HG02763 (cell line): ENCODE data around the gene ZNF521.

ENCODE experiments used
- ATAC-seq: cut with Tn5 transposase; IDR thresholded peaks from one replicate; pipeline ENCODE4 v1.9.1; 2021; ENCODE audit warnings: mild to moderate bottlenecking, moderate library complexity; ENCODE audit not compliant: unreplicated experiment

Gene ZNF521

DNA sequence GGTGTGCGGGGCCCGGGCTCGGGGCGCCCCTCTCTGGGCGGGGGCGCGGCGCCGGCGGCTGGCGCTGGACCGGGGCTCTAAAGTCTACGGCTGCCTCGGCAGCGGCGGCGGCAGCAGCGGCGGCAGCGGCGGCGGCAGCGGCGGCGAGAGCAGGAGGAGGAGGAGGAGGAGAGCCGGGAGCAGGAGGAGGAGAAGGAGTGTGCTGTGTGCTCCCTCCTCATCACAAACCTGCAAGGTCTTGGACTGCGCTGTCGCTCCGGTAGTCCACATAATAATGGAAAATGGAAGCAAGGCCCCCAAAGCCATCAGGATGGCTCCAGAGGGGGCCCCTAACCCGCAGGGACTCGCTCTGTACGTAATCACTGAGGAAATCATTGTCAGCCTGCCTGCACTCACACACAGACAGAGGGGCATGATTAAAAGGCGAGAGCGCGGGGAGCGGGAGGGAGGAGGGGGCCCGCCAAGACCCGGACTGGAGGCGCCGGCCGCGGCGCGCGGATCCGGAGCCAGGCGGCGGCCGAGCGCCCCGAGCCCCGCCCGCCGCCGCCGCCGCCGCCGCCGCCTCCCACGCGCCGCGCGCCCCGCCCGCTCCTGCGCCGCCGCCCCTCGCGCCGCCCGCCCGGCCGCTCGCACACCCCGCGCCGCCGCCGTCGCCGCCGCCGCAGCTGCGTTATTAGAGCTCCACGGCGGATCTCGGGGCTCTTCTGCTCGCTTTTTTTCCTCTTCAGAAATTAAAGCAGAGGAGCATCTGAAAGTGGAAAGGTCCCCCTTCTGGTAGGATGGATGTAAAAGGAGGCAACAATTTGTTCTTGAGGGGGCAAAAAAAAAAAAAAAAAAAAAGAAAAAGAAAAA lies at the start of gene ZNF521:
Gene ZNF521, minus strand, starts transcription at position 390 of the 852 bp plus-strand sequence. CDS start 1,220 bp downstream, outside the sequence.
- peak; percentile 76 for ATAC-seq

DNA sequence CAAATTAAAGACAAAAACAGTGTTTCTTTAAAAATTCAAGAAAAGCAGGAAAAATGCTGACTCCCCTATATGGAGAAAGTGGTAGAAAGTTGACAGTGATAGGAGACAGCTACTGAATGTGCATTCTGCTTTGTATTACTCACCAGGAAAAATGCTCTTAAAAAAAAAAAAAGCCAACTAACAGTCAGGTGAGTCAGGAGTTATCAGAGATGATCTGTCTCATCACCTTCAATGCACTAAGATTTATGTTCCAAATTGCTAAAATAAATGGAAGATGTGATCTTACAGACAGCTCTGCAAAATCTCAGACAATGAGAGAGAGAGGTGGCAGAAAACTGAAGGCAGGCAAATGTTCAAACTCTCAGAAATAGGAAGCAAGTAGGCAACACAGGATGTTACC lies 47.6 kb upstream of the ZNF521 start:
- ATAC-seq, result no peak

DNA sequence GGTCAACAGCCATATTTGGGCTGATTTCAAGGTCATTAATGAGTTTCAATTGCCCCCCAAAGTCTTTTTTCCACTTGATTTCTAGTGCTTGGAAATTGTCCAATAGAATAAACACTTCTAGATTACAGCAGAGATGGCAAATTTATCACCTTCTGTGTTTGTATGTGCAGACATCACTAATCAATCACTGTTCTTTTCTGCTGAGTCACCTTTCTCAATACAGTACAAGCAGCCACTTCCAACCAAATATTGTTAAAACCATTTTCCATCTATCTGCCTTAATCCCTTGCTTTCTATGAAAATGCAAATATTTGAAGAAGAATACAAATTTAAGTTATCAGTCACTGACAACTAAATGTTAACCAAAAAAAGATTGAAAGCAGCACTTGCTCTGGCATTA lies 40.2 kb upstream of the ZNF521 start:
- ATAC-seq, result no peak

DNA sequence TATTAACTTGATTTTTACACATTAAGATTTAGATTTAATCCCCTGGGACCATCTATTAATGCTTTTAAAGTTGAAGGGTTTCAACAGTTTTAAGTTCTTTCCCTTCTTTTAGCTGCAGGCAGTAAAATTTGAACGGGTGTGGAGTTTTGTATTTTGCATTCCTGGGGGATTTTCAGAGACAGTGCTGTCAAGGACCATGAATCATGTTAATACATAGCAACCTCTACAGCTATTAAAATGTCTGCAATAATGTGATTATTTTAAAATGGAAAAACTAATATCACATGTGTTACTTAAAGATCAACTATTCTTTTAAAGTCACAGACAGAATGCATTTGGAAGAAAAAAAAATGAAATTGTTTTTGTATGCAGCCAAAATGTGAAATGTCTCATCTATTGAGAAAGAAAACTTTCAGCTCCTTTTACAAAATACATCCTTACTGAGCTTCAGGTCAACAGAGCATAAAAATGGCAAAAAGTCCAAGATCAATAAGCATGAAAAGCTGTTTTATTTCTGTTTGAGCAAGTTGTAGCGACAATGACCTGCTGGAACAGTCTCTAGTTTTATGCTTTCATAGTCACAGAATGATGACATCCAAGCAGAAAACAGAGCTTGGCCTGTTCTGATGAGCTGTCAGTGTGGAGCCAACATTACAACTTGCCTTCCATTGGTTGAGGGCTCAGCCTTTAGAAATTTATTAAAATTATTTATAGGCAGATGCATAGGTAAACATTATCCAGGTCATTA lies 21.6 kb upstream of the ZNF521 start:
- ATAC-seq, result no peak

DNA sequence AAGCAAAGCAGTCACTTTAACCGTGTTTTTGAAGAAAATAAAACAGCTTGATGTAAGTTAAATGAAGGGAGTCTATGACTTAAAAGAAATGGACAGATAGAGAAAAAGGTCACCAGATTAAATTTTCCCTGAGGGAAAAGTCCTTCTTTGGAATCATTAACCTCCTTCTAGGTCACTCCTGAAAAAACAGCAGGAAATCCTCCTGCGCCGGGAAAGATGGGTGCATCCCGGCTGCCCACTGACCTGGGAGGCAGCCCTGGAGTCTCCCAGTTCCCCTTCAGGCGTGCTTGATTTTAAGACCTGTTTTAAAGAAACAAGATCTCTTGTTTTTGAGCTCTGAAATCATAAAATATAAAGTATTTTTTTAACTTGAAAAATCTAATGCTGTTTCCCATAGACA lies 18.4 kb upstream of the ZNF521 start:
- no peak for ATAC-seq

DNA sequence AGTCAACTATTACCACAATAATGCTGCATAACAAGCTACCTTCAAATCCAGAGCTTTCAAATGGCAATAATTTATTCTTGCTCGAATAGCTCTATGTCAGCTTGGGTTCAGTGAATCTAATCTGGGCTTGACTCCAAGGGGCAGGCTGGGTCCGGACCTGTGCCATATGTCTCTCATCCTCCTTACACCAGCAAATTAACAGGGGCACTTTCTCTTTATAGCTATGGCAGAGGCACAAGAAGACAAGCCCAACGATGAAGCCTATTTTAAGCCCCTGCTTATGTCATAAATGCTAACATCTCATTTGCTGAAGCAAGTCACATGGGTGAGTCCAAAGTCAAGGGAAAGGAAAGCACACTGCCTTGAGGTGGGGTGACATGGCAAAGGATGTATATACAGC lies 13.3 kb upstream of the ZNF521 start:
- no peak for ATAC-seq

DNA sequence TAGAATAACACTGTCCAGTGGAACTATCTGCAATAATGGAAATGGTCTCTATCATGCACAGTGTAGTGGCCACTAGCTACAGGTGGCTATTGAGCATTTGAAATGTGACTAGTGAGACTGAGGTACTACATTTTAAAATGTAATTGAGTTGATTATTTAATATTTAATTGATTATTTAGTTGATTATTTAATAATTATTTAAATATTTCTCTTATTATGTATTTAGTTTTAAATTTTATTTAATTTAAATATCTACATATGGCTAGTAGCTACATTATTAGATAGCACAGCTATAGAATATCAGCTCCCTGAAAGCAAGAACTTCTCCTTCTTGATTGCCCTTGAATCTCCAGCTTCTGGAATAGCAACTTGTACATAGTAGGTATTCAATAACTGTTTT lies 12.8 kb upstream of the ZNF521 start:
- ATAC-seq, result no peak

DNA sequence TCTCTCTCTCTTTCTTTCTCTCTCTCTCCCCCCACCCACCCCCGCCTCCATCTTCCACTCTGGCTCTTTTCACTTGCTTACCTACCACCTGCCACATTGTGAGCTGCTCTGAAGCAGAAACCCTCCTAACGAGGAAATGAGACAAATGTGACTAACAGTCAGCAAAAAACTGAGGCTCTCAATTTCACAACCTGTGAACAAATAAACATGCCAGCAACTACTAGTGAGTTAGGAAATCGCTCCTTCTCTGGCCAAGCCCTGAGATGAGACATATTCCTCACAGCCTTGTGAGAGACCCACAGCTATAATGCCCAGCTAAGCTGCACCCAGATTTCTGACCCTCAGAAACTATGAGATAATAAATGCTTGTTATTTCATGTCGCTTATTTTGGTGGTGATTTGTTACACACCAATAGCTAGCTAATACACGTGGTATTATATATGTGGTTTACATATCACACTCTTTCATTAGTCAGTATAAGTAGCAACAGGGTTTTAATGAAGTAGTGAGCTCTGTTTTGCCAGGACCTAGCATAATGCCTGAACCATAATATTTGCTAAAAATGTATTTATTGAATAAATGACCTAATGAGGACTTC lies 8.4 kb upstream of the ZNF521 start:
- ATAC-seq, result no peak

DNA sequence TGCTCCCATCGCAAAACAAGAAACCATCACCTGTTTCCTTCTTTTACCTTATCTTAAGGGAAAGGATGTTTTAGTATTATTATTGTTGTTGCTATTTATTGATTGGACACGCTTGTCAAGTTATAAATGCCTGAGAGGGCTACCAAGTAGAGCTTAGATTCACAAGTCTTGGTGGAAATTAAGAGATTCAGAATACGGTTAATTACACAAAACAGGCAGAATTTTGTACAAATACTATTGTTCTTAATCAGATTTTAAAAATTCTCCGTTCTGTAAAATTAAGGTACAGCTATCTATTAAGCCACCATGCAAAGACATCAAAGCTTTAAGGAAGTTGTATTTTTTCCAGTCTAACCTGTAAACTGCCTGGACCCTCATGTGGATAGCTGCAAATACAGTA lies 1.1 kb upstream of the ZNF521 start:
- ATAC-seq, result no peak

DNA sequence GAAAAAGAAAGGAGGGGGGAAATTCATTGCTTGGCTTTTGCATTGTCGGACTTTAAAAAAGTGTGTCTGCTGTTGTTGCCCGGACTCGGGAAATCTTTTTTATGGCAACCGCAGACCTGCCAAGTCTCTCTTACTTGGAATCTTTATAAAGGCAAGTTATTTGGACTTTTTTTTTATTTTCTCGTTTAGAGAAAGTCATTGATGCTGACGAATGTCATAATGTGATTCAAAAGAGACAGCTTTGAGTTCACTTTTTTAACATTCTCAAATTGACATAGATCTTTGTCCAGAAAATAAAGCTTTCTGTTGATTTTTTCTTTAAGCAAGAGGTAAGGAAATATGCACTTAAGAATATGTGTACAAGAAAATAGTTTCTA lies 651 bp upstream of the ZNF521 start:
- ATAC-seq, result no peak

DNA sequence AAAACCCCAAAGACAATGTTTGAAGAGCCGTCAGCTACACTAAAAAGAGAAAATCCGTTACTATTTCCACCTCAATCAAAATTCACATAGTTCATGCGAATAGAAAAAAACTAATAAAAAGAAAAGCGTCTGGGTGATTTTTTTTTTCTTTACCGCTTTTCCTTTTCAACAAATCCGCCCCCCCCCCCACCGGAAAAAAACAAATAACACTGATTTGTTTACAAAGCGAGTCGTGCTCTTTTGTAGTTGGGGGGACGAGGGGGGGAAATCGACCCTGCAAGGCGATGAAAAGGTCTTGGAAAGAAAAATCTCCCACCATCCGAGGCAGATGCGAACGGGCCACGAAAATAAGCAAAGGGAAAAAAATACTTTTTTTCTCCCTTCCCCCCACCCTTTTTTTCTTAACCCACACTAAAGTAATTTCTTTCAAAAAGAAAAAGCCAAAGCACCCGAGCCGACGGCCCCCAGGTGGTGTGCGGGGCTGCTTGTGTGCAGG lies 638 bp downstream of the ZNF521 start:
- ATAC-seq, result no peak

DNA sequence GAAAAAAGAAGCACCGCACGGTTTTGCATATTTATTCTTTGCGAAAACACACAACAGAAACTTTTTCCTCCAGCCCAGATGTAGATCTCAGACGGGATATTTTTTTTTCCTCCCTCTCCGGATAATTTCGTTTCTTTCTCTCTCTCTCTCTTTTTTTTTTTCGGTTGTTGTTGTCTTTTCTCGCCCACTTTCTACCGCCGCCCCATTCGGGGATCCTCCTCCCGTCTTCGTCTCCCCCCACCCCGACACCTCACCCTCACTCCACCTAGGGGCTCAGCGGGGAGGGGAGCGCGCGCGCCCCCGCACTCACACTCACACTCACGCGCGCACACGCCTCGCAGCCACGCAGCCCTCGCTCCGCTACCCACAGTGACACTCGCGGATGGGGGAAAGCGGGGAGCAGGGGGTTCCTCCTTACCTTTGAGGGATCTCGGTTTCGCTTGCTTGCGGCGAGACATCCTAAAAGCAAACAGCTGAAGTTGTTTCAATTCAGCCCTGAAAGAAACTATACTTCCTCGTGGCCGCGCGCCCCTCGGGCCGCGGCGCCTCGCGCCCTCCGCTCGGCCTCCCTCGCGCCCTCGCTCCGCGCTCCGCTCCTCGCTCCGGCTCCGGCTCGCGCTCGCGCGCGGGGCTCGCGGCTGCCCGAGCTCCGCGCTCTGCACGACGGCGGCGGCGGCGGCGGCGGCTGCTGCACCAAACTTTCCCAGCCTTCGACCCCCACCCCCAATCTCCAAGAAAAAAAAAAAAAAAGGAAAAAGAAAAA lies 1.3 kb downstream of the ZNF521 start:
- ATAC-seq, result peak; percentile 30

DNA sequence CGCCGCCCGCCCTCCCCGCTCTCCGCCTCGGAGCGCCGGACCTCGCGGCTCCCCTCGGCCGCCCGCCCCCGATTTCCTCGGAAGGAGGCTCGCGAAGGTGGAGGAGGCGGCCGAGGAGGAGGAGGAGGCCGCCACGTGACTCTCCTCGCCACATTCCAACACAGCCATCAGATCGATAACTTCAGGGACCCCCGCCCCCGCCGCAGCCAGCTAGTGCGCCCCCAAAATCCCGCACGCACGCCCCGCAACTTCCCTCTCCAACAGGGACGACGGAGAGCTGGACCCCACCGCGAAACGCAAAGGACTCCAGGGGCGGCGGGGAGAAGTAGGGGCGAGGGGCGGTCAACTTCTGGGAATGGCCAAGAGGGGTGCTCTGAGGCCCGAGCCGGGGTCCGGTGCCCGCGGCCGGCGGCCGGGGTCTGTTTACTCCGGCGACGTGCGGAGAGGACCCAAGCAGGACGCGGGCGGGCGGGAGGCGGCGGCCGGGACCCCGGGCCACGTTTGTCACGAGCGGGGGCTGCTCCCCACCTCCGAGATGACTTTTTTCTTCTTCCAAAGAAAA lies 2.0 kb downstream of the ZNF521 start:
- no peak for ATAC-seq

DNA sequence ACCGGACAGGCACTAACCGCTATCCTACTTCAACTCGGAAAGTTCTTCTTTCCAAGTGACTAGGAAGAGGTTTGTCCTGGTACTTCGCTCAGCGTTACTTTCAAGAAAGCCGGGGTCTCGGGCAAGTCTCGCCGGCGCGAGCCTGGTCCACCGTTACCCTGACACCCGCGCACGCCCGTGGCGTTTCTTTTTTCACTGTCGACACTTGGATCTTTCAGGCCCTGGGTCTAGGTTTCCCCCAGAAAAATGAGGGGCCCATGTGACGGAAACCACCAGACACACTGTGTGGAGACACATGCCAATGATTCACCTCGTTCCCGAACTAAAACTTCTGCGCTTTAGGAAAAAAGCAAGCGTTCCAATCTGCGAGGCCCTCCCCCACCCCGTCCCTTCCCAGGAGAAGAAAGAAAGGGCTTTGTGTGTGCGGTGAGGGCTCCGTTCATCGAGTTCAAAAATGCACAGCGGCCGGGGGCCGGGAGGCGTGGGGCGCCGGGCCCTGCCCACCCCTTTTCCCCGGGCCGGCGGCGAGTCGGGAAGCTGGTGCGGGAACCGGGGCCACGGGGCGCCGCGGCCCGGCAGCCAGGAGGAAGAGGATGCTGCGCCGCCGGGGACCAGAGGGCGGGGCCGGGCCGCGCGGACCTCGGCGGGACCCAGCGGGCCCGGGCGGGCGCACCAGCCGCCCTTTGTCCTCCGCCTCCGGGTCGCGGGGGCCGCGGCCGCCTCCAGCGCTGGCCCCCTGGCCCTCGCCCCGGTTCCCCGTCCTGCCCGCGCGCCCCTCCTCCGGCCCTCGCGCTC lies 2.6 kb downstream of the ZNF521 start:
- ATAC-seq, result no peak

DNA sequence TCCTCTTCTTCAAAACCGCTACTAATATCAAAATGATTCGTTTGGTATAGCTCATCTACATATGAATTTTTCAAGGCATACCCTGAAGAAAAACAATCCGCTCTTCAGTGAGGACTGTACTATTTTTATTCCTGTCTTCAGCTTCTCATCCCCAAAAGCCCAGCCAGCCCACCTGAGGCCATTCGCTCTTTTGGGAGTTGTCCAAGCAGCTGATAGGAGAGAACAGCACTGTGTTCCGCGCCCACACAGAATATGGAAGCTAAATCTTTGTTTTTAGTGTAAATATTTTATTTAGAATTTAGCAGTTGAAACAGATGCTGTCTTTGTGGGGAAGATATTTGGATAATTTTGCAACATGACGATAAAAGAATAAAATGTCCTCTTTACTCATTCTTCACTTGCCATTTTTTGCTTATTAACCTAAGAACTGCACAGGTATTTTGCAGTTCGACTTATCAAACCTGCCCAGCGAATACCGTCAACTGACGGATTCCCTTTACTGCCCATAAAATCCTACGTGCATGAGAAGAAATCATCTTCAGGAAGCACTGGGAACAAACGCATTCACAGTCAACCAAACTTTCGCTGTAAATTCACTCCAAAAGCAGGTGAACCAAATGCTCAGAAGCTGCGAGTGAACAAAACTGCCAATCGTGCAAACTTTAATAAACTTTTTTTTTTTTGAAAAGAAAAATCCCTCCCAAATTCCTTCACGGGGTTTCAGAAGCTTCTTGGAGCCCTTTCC lies 3.4 kb downstream of the ZNF521 start:
- no peak for ATAC-seq

DNA sequence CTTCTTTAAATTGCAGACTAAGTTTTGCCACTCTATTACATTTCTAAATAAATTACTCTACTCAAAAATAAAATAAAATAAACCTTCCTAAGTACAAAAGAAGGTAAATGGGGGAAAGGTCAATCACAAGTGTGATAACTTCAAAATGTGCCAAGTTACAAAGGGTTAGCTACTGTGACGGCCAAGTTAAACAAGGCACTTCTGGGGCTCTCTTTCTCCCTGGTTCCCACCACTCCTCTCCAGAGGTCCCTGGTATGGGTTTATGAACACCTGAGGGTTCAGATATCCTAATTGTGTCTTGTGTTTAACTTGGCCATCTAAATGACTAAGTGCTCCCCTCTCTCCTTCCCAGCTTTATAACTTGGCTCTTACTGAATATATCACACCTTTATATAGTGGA lies 5.4 kb downstream of the ZNF521 start:
- no peak for ATAC-seq

DNA sequence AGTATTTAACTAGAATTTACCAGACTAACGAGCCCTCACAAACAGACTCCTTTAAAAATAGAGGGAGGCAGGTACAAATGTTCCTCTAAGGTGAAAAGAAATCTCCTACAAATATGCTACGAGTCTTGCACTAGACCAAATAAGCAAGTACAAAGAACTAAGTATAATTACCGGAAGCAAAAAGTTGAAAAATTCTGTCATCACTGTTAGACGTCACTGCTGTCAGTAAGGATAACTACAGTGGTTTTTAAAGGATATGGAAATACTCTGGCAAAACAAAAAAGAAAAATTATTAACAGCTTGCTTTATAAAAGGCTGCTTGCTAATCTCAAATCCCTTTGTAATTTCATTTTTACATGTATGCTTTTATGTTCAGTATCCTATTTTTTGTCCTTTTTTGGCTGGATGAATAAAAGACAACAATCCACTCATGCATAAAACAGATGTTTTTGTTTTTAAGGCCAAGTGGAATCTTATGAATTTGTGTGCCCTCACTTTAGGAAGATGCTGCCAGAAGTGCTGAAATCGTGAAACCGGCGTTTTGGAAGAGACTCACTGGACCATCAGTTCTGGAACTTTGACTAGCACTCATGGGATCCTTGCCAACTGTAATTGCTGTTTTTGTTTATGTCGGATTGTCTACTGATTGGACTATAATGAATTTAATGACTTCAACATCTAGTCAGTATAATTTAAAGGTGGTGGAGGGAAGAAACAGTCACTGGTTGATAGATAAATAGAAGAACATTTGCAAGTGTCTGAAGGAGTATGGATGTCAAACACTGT lies 6.7 kb downstream of the ZNF521 start:
- no peak for ATAC-seq

DNA sequence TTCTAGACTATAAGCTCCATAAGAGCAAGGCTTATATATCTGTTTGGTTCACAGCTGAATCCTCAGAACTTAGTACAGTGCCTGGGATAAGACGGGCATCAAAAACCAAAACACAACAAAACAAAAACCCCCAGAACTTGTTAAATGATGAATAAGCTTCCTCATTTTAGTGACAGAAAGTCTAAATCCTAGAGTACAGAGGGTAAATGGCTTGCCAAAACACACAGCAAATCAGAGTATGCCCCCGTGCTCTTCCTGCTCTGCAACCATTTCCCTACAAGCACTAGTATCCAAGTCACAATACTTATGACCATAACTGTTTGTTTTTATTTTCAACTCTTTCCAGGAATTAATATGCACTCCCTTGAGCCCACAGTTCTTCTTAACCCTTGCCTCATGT lies 10.1 kb downstream of the ZNF521 start:
- no peak for ATAC-seq
